Fibroblast of pulmonary artery (primary cell): ENCODE results near the gene RCCD1.

ENCODE experiments used
- DNase-seq: peaks from one replicate; pipeline ENCODE4 v3.0.0-alpha.2; 2010; ENCODE audit warnings: low read depth
- H3K4me3 ChIP-seq: replicated peaks from 2 replicates; pipeline ENCODE4 v1.5.1; 2011; ENCODE audit warnings: low read depth, mild to moderate bottlenecking, control low read depth, low read length, moderate library complexity
- TF ChIP-seq, protein P1 (sequence below): IDR thresholded peaks from 2 replicates; pipeline ENCODE4 v1.5.1; 2011; ENCODE audit warnings: mild to moderate bottlenecking, control low read depth, low read length, inconsistent platforms; ENCODE audit errors: missing control alignments

Gene RCCD1

DNA sequence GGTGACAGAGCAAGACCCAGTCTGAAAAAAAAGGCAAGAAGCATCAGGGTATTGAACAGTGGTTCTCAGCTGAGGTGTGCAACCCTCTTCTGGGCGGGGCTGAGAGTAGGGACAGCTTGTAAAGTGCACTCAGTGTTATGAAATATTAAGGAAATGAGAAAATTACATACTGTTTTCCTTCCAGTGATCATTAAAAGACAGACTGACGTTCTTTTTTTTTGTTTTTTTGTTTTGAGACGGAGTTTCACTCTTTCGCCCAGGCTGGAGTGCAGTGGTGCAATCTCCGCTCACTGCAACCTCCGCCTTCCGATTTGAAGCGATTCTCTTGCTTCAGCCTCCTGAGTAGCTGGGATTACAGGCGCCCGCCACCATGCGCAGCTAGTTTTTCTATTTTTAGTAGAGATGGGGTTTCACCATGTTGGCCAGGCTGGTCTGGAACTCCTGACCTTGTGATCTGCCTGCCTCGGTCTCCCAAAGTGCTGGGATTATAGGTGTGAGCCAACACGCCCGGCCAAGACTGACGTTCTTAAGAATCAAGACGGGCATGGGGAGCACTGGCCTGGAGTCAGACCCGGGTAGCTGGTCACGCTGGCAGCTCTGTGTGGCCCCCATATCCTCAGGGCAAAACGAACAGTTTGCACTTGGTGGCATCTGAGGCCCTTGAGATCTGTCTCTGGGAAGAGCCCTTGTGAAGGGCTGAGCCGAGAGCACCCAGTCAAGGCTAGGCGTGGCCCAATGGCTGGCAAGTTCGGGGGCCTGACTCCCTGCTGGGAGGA is 40.2 kb upstream of the RCCD1 start:
- no peak overlapping the region for H3K4me3 ChIP-seq
- no peak for DNase-seq
- TF ChIP-seq, protein P1, sequence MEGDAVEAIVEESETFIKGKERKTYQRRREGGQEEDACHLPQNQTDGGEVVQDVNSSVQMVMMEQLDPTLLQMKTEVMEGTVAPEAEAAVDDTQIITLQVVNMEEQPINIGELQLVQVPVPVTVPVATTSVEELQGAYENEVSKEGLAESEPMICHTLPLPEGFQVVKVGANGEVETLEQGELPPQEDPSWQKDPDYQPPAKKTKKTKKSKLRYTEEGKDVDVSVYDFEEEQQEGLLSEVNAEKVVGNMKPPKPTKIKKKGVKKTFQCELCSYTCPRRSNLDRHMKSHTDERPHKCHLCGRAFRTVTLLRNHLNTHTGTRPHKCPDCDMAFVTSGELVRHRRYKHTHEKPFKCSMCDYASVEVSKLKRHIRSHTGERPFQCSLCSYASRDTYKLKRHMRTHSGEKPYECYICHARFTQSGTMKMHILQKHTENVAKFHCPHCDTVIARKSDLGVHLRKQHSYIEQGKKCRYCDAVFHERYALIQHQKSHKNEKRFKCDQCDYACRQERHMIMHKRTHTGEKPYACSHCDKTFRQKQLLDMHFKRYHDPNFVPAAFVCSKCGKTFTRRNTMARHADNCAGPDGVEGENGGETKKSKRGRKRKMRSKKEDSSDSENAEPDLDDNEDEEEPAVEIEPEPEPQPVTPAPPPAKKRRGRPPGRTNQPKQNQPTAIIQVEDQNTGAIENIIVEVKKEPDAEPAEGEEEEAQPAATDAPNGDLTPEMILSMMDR: no peak

GRCh38 chr15:90915216-90915807 is 39.4 kb upstream of the RCCD1 start:
- no peak for DNase-seq
- H3K4me3 ChIP-seq: no peak overlapping the region
- TF ChIP-seq, protein P1: no peak

GRCh38 chr15:90915808-90916440 is 38.8 kb upstream of the RCCD1 start:
- no peak overlapping the region for H3K4me3 ChIP-seq
- TF ChIP-seq, protein P1: no peak
- DNase-seq: no peak

DNA sequence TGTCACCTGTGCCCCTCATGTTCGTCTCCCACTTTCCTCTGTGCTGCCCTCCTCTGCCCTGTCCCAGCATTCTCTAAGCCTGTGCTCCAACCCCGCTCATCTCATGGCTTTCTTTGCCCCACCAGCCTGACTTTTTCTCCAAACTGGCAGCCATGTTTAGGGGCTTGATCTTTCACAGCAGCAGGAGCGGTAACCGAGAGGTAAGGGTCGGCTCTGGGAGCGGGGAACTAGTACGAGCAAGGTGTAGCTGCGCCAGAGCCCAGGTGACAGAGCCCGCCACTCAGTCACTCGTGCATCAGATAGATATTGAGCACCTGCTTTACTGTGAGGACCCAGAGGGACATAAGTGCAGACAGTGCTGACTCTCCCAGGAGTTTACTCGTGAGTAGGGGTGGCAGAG is 38.2 kb upstream of the RCCD1 start:
- TF ChIP-seq, protein P1: no peak
- H3K4me3 ChIP-seq: no peak overlapping the region
- DNase-seq: no peak

GRCh38 chr15:90917569-90917968 is 37.1 kb upstream of the RCCD1 start:
- TF ChIP-seq, protein P1: no peak
- no peak overlapping the region for H3K4me3 ChIP-seq

GRCh38 chr15:90918034-90918788 is 36.5 kb upstream of the RCCD1 start:
- H3K4me3 ChIP-seq: no peak overlapping the region
- DNase-seq: no peak
- TF ChIP-seq, protein P1: no peak

More at GRCh38 chr15:90917569-90917968, 37.1 kb upstream of the RCCD1 start:
- no peak for DNase-seq
